HepG2 (cell line): Measurements from ENCODE around the gene BTBD19. TPM values are rescaled to one million over a fixed set of nuclear protein-coding genes. Genes with fewer than 3 reads are reported as not detected.
A peak's percentile ranks its signal among the peaks of the same experiment; 100 is the strongest.

Experiments used
- ATF1 ChIP-seq: IDR thresholded peaks from 2 replicates; pipeline ENCODE4 v1.6.1; 2016; ENCODE audit warnings: mild to moderate bottlenecking, control low read depth
- DNMT3B ChIP-seq: conservative IDR thresholded peaks from 2 replicates; pipeline ENCODE4 v1.6.1; 2016; ENCODE audit warnings: missing biosample characterization, control low read depth
- GLI4 ChIP-seq: sonication (generic); formaldehyde crosslinking; IDR thresholded peaks from 2 replicates; pipeline ENCODE4 v1.5.1; 2020; ENCODE audit warnings: missing genetic modification reagents, mild to moderate bottlenecking, moderate library complexity, borderline replicate concordance
- HOXA7 ChIP-seq: sonication (generic); formaldehyde crosslinking; IDR thresholded peaks from 2 replicates; pipeline ENCODE4 v1.8.1; 2022; ENCODE audit warnings: mild to moderate bottlenecking, missing genetic modification reagents, moderate library complexity
- KMT2B ChIP-seq: IDR thresholded peaks from 2 replicates; pipeline ENCODE4 v1.6.1; 2016; ENCODE audit warnings: missing genetic modification reagents, missing compliant biosample characterization
- NFYC ChIP-seq: IDR thresholded peaks from 2 replicates; pipeline ENCODE4 v1.6.1; 2016; ENCODE audit warnings: missing genetic modification reagents, missing compliant biosample characterization
- NONO ChIP-seq, 2 experiments: fragments of 450-650 bp in 1 of 2; sonication (generic) in 1 of 2; formaldehyde crosslinking in 1 of 2; IDR thresholded peaks in 1 of 2; conservative IDR thresholded peaks in 1 of 2; 2 replicates each; pipeline versions ENCODE4 v1.6.1 to v1.8.0; 2017 to 2022; ENCODE audit warnings: mild to moderate bottlenecking in 1 of 2, missing genetic modification reagents in 1 of 2, moderate library complexity in 1 of 2
- PHF5A ChIP-seq: IDR thresholded peaks from one replicate; pipeline ENCODE4 v1.6.1; 2018; ENCODE audit warnings: low read depth, missing genetic modification reagents; ENCODE audit not compliant: unreplicated experiment
- RXRB ChIP-seq: IDR thresholded peaks from 2 replicates; pipeline ENCODE4 v1.6.1; 2016; ENCODE audit warnings: borderline replicate concordance, missing genetic modification reagents, missing compliant biosample characterization
- SNAPC2 ChIP-seq: sonication (generic); formaldehyde crosslinking; IDR thresholded peaks from 2 replicates; pipeline ENCODE4 v1.8.1; 2022; ENCODE audit warnings: mild to moderate bottlenecking, missing genetic modification reagents
- STAT5B ChIP-seq: sonication (generic); formaldehyde crosslinking; IDR thresholded peaks from 2 replicates; pipeline ENCODE4 v1.4.0; 2020; ENCODE audit warnings: missing genetic modification reagents
- TRIM24 ChIP-seq: sonication (generic); formaldehyde crosslinking; IDR thresholded peaks from 2 replicates; pipeline ENCODE4 v1.8.0; 2022; ENCODE audit warnings: mild to moderate bottlenecking, missing genetic modification reagents
- ZBTB21 ChIP-seq: sonication (generic); formaldehyde crosslinking; IDR thresholded peaks from 2 replicates; pipeline ENCODE4 v1.4.0; 2020; ENCODE audit warnings: missing genetic modification reagents
- ZKSCAN8 ChIP-seq: IDR thresholded peaks from 2 replicates; pipeline ENCODE4 v1.6.1; 2016; ENCODE audit warnings: borderline replicate concordance, missing genetic modification reagents, missing compliant biosample characterization
- ZNF124 ChIP-seq: sonication (generic); formaldehyde crosslinking; IDR thresholded peaks from 2 replicates; pipeline ENCODE4 v1.4.0; 2020; ENCODE audit warnings: missing genetic modification reagents
- ZNF180 ChIP-seq: sonication (generic); formaldehyde crosslinking; IDR thresholded peaks from 2 replicates; pipeline ENCODE4 v1.4.0; 2020; ENCODE audit warnings: low read depth, missing genetic modification reagents, borderline replicate concordance
- ZNF33A ChIP-seq: sonication (generic); formaldehyde crosslinking; IDR thresholded peaks from 2 replicates; pipeline ENCODE4 v1.5.1; 2020; ENCODE audit warnings: missing genetic modification reagents, mild to moderate bottlenecking, moderate library complexity, borderline replicate concordance
- ZNF484 ChIP-seq: sonication (generic); formaldehyde crosslinking; IDR thresholded peaks from 2 replicates; pipeline ENCODE4 v1.5.1; 2020; ENCODE audit warnings: mild to moderate bottlenecking, low read depth, missing genetic modification reagents, borderline replicate concordance
- ZNF501 ChIP-seq: sonication (generic); formaldehyde crosslinking; IDR thresholded peaks from 2 replicates; pipeline ENCODE4 v1.5.1; 2020; ENCODE audit warnings: mild to moderate bottlenecking, moderate library complexity, missing genetic modification reagents
- polyA plus RNA-seq, 8 experiments: library from polyadenylated mRNA; depleted of rRNA in 3 of 8; stranded (reverse) in 7 of 8; unstranded in 1 of 8; fragments of >200 nt; fragmentation: Illumina TruSeq in 4 of 8; extraction: Trizol in 4 of 8; gene quantifications; 2 replicates each; pipeline versions ENCODE4 v1.2.1 to v1.2.3, GENCODE V29; 2011 to 2016; ENCODE audit warnings: low read depth in 4 of 8, missing spikeins in 1 of 8, mixed read lengths in 1 of 8; ENCODE audit not compliant: insufficient read depth in 1 of 8
- total RNA-seq, 5 experiments: library from RNA; depleted of rRNA; stranded (reverse); fragments of >200 nt; fragmentation: Illumina TruSeq; extraction: Trizol; gene quantifications; 2 replicates each; pipeline ENCODE4 v1.2.3, GENCODE V29; 2016; ENCODE audit warnings: low read depth in 1 of 5
- TF ChIP-seq, protein P1 (sequence below): sonication (generic); formaldehyde crosslinking; IDR thresholded peaks from 2 replicates; pipeline ENCODE4 v1.4.0; 2020; ENCODE audit warnings: missing genetic modification reagents, mild to moderate bottlenecking, borderline replicate concordance
- TF ChIP-seq, protein P2 (sequence below): sonication (generic); formaldehyde crosslinking; IDR thresholded peaks from 2 replicates; pipeline ENCODE4 v1.8.0; 2022; ENCODE audit warnings: mild to moderate bottlenecking, missing genetic modification reagents, moderate library complexity
- TF ChIP-seq, protein P3 (sequence below): sonication (generic); formaldehyde crosslinking; IDR thresholded peaks from 2 replicates; pipeline ENCODE4 v1.4.0; 2020; ENCODE audit warnings: low read depth, mild to moderate bottlenecking, missing genetic modification reagents
- TF ChIP-seq, protein P4 (sequence below): sonication (generic); formaldehyde crosslinking; IDR thresholded peaks from 2 replicates; pipeline ENCODE4 v1.9.0; 2022; ENCODE audit warnings: missing genetic modification reagents, mild to moderate bottlenecking, borderline replicate concordance

The BTBD19 gene
- total and polyA plus RNA-seq, 2 of the 13 experiments (the other 11 are each of a cell fraction or from before 2014, with no cell fraction given): 2.7 to 6.7 TPM

DNA sequence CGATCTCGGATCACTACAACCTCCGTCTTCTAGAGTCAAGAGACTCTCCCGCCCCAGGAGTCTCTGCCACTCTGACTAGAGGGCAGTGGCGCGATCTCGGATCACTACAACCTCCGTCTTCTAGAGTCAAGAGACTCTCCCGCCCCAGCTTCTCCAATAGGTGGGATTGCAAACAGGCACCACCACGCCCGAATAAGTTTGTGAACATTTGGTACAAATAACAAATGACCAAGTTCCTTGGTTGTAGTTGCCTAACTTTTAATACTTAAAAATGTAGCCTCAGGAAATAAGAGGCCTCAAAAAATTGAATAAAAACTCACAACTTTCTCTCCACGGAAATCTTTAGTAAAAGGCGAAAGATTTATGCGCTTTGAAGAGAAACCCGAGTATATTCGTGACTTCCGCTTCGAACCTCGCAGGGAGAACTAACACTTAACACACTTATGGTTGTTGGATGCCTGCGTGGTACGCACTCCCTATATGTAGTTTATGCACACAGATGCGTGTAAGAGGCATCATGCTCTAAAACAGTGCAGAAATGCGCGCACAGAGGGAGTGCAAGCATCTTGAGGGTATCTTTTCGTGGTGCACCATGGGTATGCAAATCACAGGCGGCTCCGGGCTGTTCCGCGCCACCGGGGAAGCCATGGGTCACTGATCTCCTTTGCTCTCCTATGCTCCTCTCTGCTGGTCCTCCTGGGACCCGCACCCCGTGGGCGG, 11.4 kb downstream of the BTBD19 start (continued):
- TF ChIP-seq, protein P1, sequence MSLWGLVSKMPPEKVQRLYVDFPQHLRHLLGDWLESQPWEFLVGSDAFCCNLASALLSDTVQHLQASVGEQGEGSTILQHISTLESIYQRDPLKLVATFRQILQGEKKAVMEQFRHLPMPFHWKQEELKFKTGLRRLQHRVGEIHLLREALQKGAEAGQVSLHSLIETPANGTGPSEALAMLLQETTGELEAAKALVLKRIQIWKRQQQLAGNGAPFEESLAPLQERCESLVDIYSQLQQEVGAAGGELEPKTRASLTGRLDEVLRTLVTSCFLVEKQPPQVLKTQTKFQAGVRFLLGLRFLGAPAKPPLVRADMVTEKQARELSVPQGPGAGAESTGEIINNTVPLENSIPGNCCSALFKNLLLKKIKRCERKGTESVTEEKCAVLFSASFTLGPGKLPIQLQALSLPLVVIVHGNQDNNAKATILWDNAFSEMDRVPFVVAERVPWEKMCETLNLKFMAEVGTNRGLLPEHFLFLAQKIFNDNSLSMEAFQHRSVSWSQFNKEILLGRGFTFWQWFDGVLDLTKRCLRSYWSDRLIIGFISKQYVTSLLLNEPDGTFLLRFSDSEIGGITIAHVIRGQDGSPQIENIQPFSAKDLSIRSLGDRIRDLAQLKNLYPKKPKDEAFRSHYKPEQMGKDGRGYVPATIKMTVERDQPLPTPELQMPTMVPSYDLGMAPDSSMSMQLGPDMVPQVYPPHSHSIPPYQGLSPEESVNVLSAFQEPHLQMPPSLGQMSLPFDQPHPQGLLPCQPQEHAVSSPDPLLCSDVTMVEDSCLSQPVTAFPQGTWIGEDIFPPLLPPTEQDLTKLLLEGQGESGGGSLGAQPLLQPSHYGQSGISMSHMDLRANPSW (CRISPR knock-in tag): peak; percentile 69; the same call in 1 of the 2 replicates
- no peak for TF ChIP-seq NONO (IDR thresholded peaks at IDR 0.05)
- peak; percentile 98 for TF ChIP-seq NONO (CRISPR knock-in tag; conservative IDR thresholded peaks at IDR 0.05)
- peak; percentile 86 for TF ChIP-seq STAT5B (CRISPR knock-in tag)
- peak; percentile 98 for TF ChIP-seq PHF5A
- peak; percentile 7; the same call in 1 of the 2 replicates for TF ChIP-seq NFYC (CRISPR knock-in tag)
- no peak for TF ChIP-seq ZNF180 (CRISPR knock-in tag)
- 0 out of 2 replicates have a peak, but pooled peaks have one; percentile 85 for TF ChIP-seq HOXA7
- TF ChIP-seq RXRB (CRISPR knock-in tag): peak; percentile 50
- 0 out of 2 replicates have a peak, but pooled peaks have one; percentile 55 for TF ChIP-seq ZKSCAN8 (CRISPR knock-in tag)
- 0 out of 2 replicates have a peak, but pooled peaks have one; percentile 33 for TF ChIP-seq DNMT3B (CRISPR knock-in tag)
- TF ChIP-seq TRIM24: no peak
- TF ChIP-seq, protein P2, sequence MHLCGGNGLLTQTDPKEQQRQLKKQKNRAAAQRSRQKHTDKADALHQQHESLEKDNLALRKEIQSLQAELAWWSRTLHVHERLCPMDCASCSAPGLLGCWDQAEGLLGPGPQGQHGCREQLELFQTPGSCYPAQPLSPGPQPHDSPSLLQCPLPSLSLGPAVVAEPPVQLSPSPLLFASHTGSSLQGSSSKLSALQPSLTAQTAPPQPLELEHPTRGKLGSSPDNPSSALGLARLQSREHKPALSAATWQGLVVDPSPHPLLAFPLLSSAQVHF (CRISPR knock-in tag): peak; percentile 95
- TF ChIP-seq ZNF124 (CRISPR knock-in tag): peak; percentile 84; the same call in 1 of the 2 replicates
- TF ChIP-seq, protein P3, sequence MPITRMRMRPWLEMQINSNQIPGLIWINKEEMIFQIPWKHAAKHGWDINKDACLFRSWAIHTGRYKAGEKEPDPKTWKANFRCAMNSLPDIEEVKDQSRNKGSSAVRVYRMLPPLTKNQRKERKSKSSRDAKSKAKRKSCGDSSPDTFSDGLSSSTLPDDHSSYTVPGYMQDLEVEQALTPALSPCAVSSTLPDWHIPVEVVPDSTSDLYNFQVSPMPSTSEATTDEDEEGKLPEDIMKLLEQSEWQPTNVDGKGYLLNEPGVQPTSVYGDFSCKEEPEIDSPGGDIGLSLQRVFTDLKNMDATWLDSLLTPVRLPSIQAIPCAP (CRISPR knock-in tag): peak; percentile 8; the same call in 1 of the 2 replicates
- TF ChIP-seq ATF1 (CRISPR knock-in tag): peak; percentile 76
- TF ChIP-seq SNAPC2 (CRISPR knock-in tag): peak; percentile 100
- peak; percentile 53; the same call in 1 of the 2 replicates for TF ChIP-seq ZNF501 (CRISPR knock-in tag)
- TF ChIP-seq ZNF33A (CRISPR knock-in tag): no peak
- TF ChIP-seq GLI4 (CRISPR knock-in tag): no peak
- peak; percentile 29; the same call in 1 of the 2 replicates for TF ChIP-seq ZBTB21 (CRISPR knock-in tag)
- TF ChIP-seq KMT2B (CRISPR knock-in tag): no peak; the same call in none of the 2 replicates
- TF ChIP-seq ZNF484: no peak
- TF ChIP-seq, protein P4, sequence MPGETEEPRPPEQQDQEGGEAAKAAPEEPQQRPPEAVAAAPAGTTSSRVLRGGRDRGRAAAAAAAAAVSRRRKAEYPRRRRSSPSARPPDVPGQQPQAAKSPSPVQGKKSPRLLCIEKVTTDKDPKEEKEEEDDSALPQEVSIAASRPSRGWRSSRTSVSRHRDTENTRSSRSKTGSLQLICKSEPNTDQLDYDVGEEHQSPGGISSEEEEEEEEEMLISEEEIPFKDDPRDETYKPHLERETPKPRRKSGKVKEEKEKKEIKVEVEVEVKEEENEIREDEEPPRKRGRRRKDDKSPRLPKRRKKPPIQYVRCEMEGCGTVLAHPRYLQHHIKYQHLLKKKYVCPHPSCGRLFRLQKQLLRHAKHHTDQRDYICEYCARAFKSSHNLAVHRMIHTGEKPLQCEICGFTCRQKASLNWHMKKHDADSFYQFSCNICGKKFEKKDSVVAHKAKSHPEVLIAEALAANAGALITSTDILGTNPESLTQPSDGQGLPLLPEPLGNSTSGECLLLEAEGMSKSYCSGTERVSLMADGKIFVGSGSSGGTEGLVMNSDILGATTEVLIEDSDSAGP (CRISPR knock-in tag): peak; percentile 94
